OCI-LY3 (cell line): ENCODE results near the gene ADCY3.

Source experiments
- H2AFZ ChIP-seq: fragments of 200-600, 300-600 bp; shearing (Covaris generic); 2 replicates; pipeline ENCODE4 v1.6.0; 2014; ENCODE audit warnings: antibody characterized with exemption, low read depth, low read length
- H3K27ac ChIP-seq: fragments of 200-600, 300-600 bp; sonication (generic); 2 replicates; pipeline ENCODE4 v1.5.1; 2014; ENCODE audit warnings: mild to moderate bottlenecking, low read length, moderate library complexity, mixed read lengths
- H3K27me3 ChIP-seq: fragments of 200-600, 300-600 bp; sonication (generic); 2 replicates; pipeline ENCODE4 v1.6.1; 2014; ENCODE audit warnings: low read depth, low read length, mixed read lengths
- H3K36me3 ChIP-seq: fragments of 200-600, 300-600 bp; sonication (generic); replicated peaks from 2 replicates; pipeline ENCODE3; 2014; ENCODE audit warnings: low read depth, low read length, mixed read lengths
- H3K4me1 ChIP-seq: fragments of 300-600, 200-600 bp; sonication (generic); 2 replicates; pipeline ENCODE4 v1.6.1; 2014; ENCODE audit warnings: low read length, mixed read lengths
- H3K4me2 ChIP-seq: fragments of 200-600, 300-600 bp; sonication (generic); 2 replicates; pipeline ENCODE4 v1.6.1; 2014; ENCODE audit warnings: low read length, mixed read lengths
- H3K4me3 ChIP-seq: fragments of 300-600, 200-600 bp; sonication (generic); 2 replicates; pipeline ENCODE4 v1.5.1; 2014; ENCODE audit warnings: antibody characterized with exemption, mild to moderate bottlenecking, low read length, moderate library complexity
- H3K79me2 ChIP-seq: fragments of 300-600, 200-600 bp; shearing (Covaris generic); 2 replicates; pipeline ENCODE4 v1.6.1; 2014; ENCODE audit warnings: mild to moderate bottlenecking, low read length, mixed read lengths
- H3K9ac ChIP-seq: fragments of 300-600, 200-600 bp; shearing (Covaris generic); 2 replicates; pipeline ENCODE4 v1.6.0; 2014; ENCODE audit warnings: mild to moderate bottlenecking, low read length, moderate library complexity
- H3K9me3 ChIP-seq: fragments of 200-600, 300-600 bp; shearing (Covaris generic); 2 replicates; pipeline ENCODE4 v1.6.1; 2014; ENCODE audit warnings: low read length, mixed read lengths; ENCODE audit not compliant: insufficient read depth
- H4K20me1 ChIP-seq: fragments of 200-600, 300-600 bp; sonication (generic); 2 replicates; pipeline ENCODE4 v1.6.1; 2016; ENCODE audit warnings: low read length, mixed read lengths; ENCODE audit not compliant: insufficient read depth
- EZH2phosphoT487 ChIP-seq: fragments of 200-600 bp; shearing (Covaris generic); IDR thresholded peaks from 2 replicates; pipeline ENCODE4 v1.6.1; 2018; ENCODE audit warnings: antibody characterized with exemption, mixed run types, low read depth
- TF ChIP-seq, protein P1 (sequence below): fragments of 200-600, 300-600 bp; sonication (generic); IDR thresholded peaks from 2 replicates; pipeline ENCODE4 v1.5.1; 2014; ENCODE audit warnings: antibody characterized with exemption, low read length, low read depth

Gene ADCY3

GRCh38 chr2:24845691-24846090 lies 74.3 kb downstream of the ADCY3 start:
- H3K4me1 ChIP-seq, result peaks cover 9% of the 10 kb centered on the region
- no peak overlapping the region for H3K4me2 ChIP-seq
- peaks cover 10% of the 10 kb centered on the region for H3K79me2 ChIP-seq
- no peak overlapping the region for H3K27ac ChIP-seq
- peaks cover 14% of the 10 kb centered on the region for H3K9me3 ChIP-seq
- H4K20me1 ChIP-seq, result peaks cover 1% of the 10 kb centered on the region; the same call in 1 of the 2 replicates
- H3K27me3 ChIP-seq, result no peaks in the 10 kb centered on the region
- no peak overlapping the region for H3K4me3 ChIP-seq
- peaks cover 50% of the 10 kb centered on the region for H3K36me3 ChIP-seq
- no peak overlapping the region for H2AFZ ChIP-seq
- TF ChIP-seq, protein P1, sequence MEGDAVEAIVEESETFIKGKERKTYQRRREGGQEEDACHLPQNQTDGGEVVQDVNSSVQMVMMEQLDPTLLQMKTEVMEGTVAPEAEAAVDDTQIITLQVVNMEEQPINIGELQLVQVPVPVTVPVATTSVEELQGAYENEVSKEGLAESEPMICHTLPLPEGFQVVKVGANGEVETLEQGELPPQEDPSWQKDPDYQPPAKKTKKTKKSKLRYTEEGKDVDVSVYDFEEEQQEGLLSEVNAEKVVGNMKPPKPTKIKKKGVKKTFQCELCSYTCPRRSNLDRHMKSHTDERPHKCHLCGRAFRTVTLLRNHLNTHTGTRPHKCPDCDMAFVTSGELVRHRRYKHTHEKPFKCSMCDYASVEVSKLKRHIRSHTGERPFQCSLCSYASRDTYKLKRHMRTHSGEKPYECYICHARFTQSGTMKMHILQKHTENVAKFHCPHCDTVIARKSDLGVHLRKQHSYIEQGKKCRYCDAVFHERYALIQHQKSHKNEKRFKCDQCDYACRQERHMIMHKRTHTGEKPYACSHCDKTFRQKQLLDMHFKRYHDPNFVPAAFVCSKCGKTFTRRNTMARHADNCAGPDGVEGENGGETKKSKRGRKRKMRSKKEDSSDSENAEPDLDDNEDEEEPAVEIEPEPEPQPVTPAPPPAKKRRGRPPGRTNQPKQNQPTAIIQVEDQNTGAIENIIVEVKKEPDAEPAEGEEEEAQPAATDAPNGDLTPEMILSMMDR, result no peak
- TF ChIP-seq EZH2phosphoT487, result no peak
- no peak overlapping the region for H3K9ac ChIP-seq

DNA sequence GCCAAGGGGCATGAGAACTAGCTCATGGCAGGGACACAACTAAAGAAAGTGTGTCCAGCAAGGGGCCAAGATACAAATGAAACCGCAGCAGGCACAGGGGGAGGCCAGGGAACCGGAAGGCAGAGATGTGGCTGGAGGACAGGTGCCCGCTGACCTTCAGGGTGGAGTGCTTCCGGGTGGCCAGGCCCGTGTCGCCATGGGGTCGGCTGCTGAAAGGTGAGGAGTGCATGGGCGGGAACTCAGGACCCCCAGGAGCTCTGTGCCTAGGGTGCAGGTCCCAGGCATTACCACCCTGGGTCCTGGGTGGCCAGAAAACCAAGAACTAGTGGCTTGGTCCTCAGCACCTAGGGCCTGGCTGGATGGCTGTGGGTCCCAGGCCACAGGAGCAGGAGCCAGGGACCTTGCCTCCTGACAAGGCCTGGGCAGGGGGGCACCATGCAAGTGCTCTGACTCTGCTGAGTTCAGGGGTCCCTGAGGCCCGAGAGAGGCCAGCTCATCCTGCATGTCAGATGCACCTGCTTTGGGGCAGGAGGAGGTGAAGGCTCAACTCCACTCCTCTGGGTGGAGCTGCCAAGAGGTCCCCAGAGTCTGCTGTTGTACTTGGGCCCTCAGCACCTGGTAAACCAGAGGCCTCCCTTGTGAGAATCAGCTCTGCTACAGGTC lies 75.9 kb downstream of the ADCY3 start:
- Histone ChIP-seq H3K36me3 (peaks cover 50% of the 10 kb centered on the region), H3K27me3 (no peaks in the 10 kb centered on the region), H3K27ac (no peak overlapping the region), H3K4me2 (no peak overlapping the region), H3K9me3 (peaks cover 14% of the 10 kb centered on the region), H3K79me2 (no peaks in the 10 kb centered on the region; the same call in 1 of the 2 replicates), H3K4me1 (peaks cover 9% of the 10 kb centered on the region), H3K9ac (no peak overlapping the region), H2AFZ (no peak overlapping the region), H4K20me1 (no peaks in the 10 kb centered on the region; the same call in 1 of the 2 replicates), H3K4me3 (no peak overlapping the region)
- TF ChIP-seq, protein P1, result no peak
- no peak for TF ChIP-seq EZH2phosphoT487

DNA sequence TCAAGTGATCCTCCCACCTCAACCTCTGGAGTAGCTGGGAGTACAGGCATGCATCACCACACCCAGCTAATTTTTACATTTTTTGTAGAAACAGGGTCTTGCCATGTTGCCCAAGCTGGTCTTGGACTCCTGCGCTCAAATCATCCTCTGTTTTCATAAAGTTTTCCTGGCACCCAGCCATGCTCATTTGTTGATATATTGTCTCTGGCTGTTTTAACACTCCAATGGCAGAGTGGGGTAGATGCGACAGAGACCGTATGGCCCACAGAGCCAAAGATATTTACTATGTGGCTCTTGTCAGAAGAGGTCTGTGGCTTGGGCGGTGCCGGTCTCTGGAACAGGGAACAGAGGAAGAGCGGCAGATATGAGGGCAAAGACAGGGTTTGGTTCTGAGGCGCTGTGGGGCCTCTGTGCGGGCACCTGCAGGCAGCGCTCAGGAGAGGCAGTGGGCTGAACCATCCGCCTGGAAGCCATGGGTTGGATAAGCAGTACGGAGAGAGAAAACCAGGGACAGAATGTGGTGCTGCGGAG lies 76.6 kb downstream of the ADCY3 start:
- Histone ChIP-seq H3K36me3 (peaks cover 43% of the 10 kb centered on the region), H3K27ac (no peak overlapping the region), H3K79me2 (no peaks in the 10 kb centered on the region; the same call in 1 of the 2 replicates), H2AFZ (no peak overlapping the region), H3K4me2 (no peak overlapping the region), H3K4me3 (no peak overlapping the region), H3K9ac (no peak overlapping the region), H3K27me3 (no peaks in the 10 kb centered on the region), H4K20me1 (no peaks in the 10 kb centered on the region; the same call in 1 of the 2 replicates), H3K9me3 (peaks cover 9% of the 10 kb centered on the region; the same call in 1 of the 2 replicates), H3K4me1 (peaks cover 9% of the 10 kb centered on the region)
- TF ChIP-seq EZH2phosphoT487, result no peak
- TF ChIP-seq, protein P1, result no peak

GRCh38 chr2:24842081-24843050 lies 77.7 kb downstream of the ADCY3 start:
- Histone ChIP-seq H3K36me3 (peaks cover 38% of the 10 kb centered on the region), H3K4me2 (no peak overlapping the region), H3K4me3 (no peak overlapping the region), H4K20me1 (no peaks in the 10 kb centered on the region; the same call in 1 of the 2 replicates), H2AFZ (no peak overlapping the region), H3K9ac (no peak overlapping the region), H3K4me1 (peaks cover 6% of the 10 kb centered on the region), H3K9me3 (peaks cover 3% of the 10 kb centered on the region; the same call in 1 of the 2 replicates), H3K27ac (no peak overlapping the region), H3K27me3 (no peaks in the 10 kb centered on the region), H3K79me2 (no peaks in the 10 kb centered on the region; the same call in 1 of the 2 replicates)
- TF ChIP-seq EZH2phosphoT487, result no peak
- TF ChIP-seq, protein P1, result no peak
